ENCODE measurements around the gene CDCA8. TPM values are rescaled to one million over a fixed set of nuclear protein-coding genes. Genes with fewer than 3 reads are reported as not detected.

CDCA8 gene
- total and polyA plus RNA-seq, 9 of the 15 experiments (the other 6 are each of a cell fraction or from before 2014, with no cell fraction given): 26.4 to 148 (median 81.8) TPM

GRCh38 chr1:37716321-37716720, 24.0 kb downstream of the CDCA8 start:
- 3% methylated on average over 4 of the region's 4 CpGs for WGBS (ENCODE audit: insufficient coverage, low coverage, missing lambda C conversion rate)
- no TSS peak for BruUV-seq (replicated peaks)
- H3K27ac ChIP-seq (ENCODE audit: extremely low read depth, low read depth, low read length): no peak overlapping the region
- H3K9me1 ChIP-seq (ENCODE audit: control insufficient read depth, insufficient read depth, low read length): peaks cover 4% of the 10 kb centered on the region
- ATAC-seq (peak; percentile 16; the same call in 1 of the 3 replicates), DNase-seq (ENCODE audit: extremely low read depth in 1 of 4, low spot score in 3 of 4) (no peak), FAIRE-seq (no peak)
- no peak overlapping the region for H3K4me2 ChIP-seq (ENCODE audit: insufficient read depth, low read length)
- H4K20me1 ChIP-seq (replicated peaks; ENCODE audit: control insufficient read depth, insufficient read depth, low read length): peaks cover 21% of the 10 kb centered on the region
- H3K27me3 ChIP-seq (ENCODE audit: control insufficient read depth in 2 of 2, insufficient read depth in 2 of 2, low read length in 2 of 2): peaks cover 38 to 71% of the 10 kb centered on the region in 2 experiments
- in situ Hi-C loops (cut with MboI) (no loop called here), intact Hi-C loops (cut with micrococcal nuclease) (no loop called here)
- CTCF ChIA-PET (ENCODE audit: low intra/inter-chr PET ratio): no interaction called here
- H3K9ac ChIP-seq (ENCODE audit: insufficient read depth in 1 of 2, low read depth in 2 of 2, low read length in 2 of 2): no peak overlapping the region; a peak in 1 of 4 replicates
- no peak overlapping the region for H3K4me3 ChIP-seq
- H3K79me2 ChIP-seq (ENCODE audit: control insufficient read depth, insufficient read depth, low read length): no peaks in the 10 kb centered on the region
- POLR2A ChIA-PET: interaction anchor here (0.6 to 2.1 kb wide), 4 partner anchors 8 to 412 kb away, joined by 3 to 11 read pairs (median 4); no protein-coding TSS in a partner anchor
- peaks cover 0 to 18% of the 10 kb centered on the region in 2 experiments; a peak in 1 of 5 replicates for H3K4me1 ChIP-seq (replicated peaks in 1 of 2; ENCODE audit: control insufficient read depth in 2 of 2, insufficient read depth in 2 of 2, low read length in 2 of 2)
- no peaks in the 10 kb centered on the region for H3K36me3 ChIP-seq (ENCODE audit: control insufficient read depth, insufficient read depth, low read length)
- H3K9me3 ChIP-seq (replicated peaks; ENCODE audit: control insufficient read depth, insufficient read depth, low read depth, low read length): no peaks in the 10 kb centered on the region; the same call in 1 of the 2 replicates
- TF ChIP-seq E2F8 (IDR thresholded peaks at IDR 0.05; ENCODE audit: low read depth, partially characterized antibody) (no peak), ARID1B (IDR thresholded peaks at IDR 0.05) (no peak), RFX1 (IDR thresholded peaks at IDR 0.05) (no peak), KAT8 (IDR thresholded peaks at IDR 0.05; ENCODE audit: low read depth) (no peak), ZNF174 (CRISPR knock-in tag; IDR thresholded peaks at IDR 0.05) (no peak), HCFC1 (IDR thresholded peaks at IDR 0.05; ENCODE audit: low read depth, low read length) (no peak), SIRT6 (IDR thresholded peaks at IDR 0.05; ENCODE audit: low read depth, low read length) (no peak), U2AF1 (optimal IDR thresholded peaks at IDR 0.05; ENCODE audit: low read depth, low read length) (no peak), GTF2B (IDR thresholded peaks at IDR 0.05; ENCODE audit: extremely low read depth, insufficient read length) (no peak), PTRF (tag; IDR thresholded peaks at IDR 0.05) (no peak)
- no peak overlapping the region for H2AFZ ChIP-seq (ENCODE audit: low read depth, low read length)

Measured in K562 (cell line).